Right atrium auricular region (tissue), 2 donors: ENCODE data around the gene ITSN1. TPM values are rescaled to one million over a fixed set of nuclear protein-coding genes. Genes with fewer than 3 reads are reported as not detected.

Source experiments
- DNase-seq: peaks from one replicate; pipeline ENCODE4 v3.0.0-alpha.2; 2019; ENCODE audit warnings: low spot score
- H3K27ac ChIP-seq, 2 donors: fragments of 200-600 bp; sonication (generic); 1 replicate in 1 of 2; 2 replicates in 1 of 2; pipeline ENCODE4 v1.5.1; 2016 to 2019
- H3K27me3 ChIP-seq, 2 donors: fragments of 200-600 bp; sonication (generic); one replicate each; pipeline versions ENCODE4 v1.5.1 to v1.6.0; 2017 to 2019
- H3K36me3 ChIP-seq: fragments of 200-600 bp; sonication (generic); one replicate; pipeline ENCODE4 v1.5.1; 2016
- H3K4me1 ChIP-seq, 2 donors: fragments of 200-600 bp; sonication (generic); one replicate each; pipeline versions ENCODE4 v1.5.1 to v1.6.0; 2017 to 2019
- H3K4me3 ChIP-seq, 2 donors: fragments of 200-600 bp; sonication (generic); 1 replicate in 1 of 2; 2 replicates in 1 of 2; pipeline ENCODE4 v1.5.1; 2017 to 2019; ENCODE audit warnings: mild to moderate bottlenecking in 1 of 2, moderate library complexity in 1 of 2
- H3K9me3 ChIP-seq, 2 donors: fragments of 200-600 bp; sonication (generic); one replicate each; pipeline ENCODE4 v1.5.1; 2019
- CTCF ChIP-seq, 2 donors: fragments of 200-600 bp; sonication (generic); IDR thresholded peaks; one replicate each; pipeline ENCODE4 v1.5.1; 2019; ENCODE audit warnings: antibody characterized with exemption in 2 of 2
- total RNA-seq, 2 donors: library from RNA; depleted of rRNA; stranded (reverse); fragments of >200 nt; gene quantifications; one replicate each; pipeline ENCODE4 v1.1.0, GENCODE V29; 2016

Gene ITSN1
- total RNA-seq, 2 donors from 2014 or later = 49.9 to 54.9 TPM

- Histone ChIP-seq H3K4me1 (peaks cover 0 to 23% of the 10 kb centered on the region in 2 donors), H3K4me3 (no peak overlapping the region), H3K36me3 (peaks cover 26% of the 10 kb centered on the region), H3K9me3 (no peaks in the 10 kb centered on the region), H3K27me3 (no peaks in the 10 kb centered on the region), H3K27ac (peak overlapping the region; percentile 59 to 66)
- TF ChIP-seq CTCF (IDR thresholded peaks at IDR 0.05) = no peak
- DNase-seq = no peak
Observed at GRCh38 chr21:33811167-33812010, 169.1 kb downstream of the ITSN1 start.

- Histone ChIP-seq H3K4me3 (no peak overlapping the region), H3K27ac (no peak overlapping the region), H3K9me3 (no peaks in the 10 kb centered on the region), H3K27me3 (no peaks in the 10 kb centered on the region), H3K4me1 (peaks cover 0 to 31% of the 10 kb centered on the region in 2 donors), H3K36me3 (peaks cover 33% of the 10 kb centered on the region)
- DNase-seq = no peak
- TF ChIP-seq CTCF (IDR thresholded peaks at IDR 0.05) = no peak
Observed at GRCh38 chr21:33813832-33814365, 171.6 kb downstream of the ITSN1 start.

DNA sequence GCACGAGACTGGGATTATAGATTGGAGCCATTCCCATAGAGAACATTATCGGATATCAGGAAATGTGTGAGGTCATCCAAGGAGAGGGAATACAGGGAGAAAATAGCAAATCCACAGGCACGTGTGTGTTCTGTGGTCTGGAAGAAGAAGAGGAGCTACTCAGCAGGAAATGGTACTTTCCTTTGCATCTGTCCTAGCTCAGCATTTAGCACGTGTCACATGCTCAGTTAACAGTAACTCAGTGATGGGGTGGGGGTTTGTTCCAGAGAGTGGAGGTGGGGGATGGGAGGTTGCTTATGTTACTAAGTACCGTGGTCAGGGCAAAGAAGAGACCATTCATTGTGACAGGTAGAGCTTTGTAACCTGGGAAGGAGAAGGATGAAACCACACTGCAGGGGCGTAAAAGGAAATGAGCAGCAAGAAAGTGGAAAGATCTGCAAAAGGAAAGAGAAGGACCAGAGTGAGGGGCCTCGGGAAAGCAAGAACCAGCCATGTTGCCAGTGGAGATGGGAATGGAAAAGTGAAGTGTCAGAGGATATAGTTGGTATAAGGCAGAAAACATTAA lies 172.9 kb downstream of the ITSN1 start:
- no peaks in the 10 kb centered on the region for H3K9me3 ChIP-seq
- DNase-seq = no peak
- H3K4me3 ChIP-seq = no peak overlapping the region
- no peaks in the 10 kb centered on the region for H3K27me3 ChIP-seq
- H3K36me3 ChIP-seq = peaks cover 39% of the 10 kb centered on the region
- H3K4me1 ChIP-seq = peaks cover 0 to 31% of the 10 kb centered on the region in 2 donors
- no peak for TF ChIP-seq CTCF (IDR thresholded peaks at IDR 0.05)
- no peak overlapping the region for H3K27ac ChIP-seq

GRCh38 chr21:33816174-33816573 lies 173.9 kb downstream of the ITSN1 start:
- DNase-seq = no peak
- H3K27ac ChIP-seq = no peak overlapping the region
- no peaks in the 10 kb centered on the region for H3K9me3 ChIP-seq
- H3K36me3 ChIP-seq = peaks cover 39% of the 10 kb centered on the region
- H3K4me3 ChIP-seq = no peak overlapping the region
- peaks cover 0 to 23% of the 10 kb centered on the region in 2 donors for H3K4me1 ChIP-seq
- H3K27me3 ChIP-seq = no peaks in the 10 kb centered on the region
- TF ChIP-seq CTCF (IDR thresholded peaks at IDR 0.05) = no peak

DNA sequence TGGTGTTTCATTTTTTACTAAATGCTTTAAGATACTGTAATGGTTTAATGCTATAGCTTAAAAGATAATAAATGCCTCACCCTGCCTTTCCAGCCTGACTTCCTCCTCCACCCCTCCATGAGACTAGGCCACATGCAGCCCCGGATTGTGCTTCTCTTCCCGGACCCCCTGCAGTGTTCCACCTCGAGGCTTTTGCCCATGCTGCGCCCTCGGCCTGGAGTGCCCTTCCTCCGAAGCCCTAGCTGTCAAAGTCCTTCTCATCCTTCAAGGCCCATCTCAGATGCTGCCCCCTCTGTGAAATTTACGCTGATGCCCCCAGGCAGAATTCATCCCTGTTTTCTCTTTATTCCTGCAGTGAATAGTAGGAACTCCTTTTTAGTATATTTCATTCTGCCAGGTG lies 174.8 kb downstream of the ITSN1 start:
- peaks cover 40% of the 10 kb centered on the region for H3K36me3 ChIP-seq
- no peaks in the 10 kb centered on the region for H3K9me3 ChIP-seq
- H3K27me3 ChIP-seq = no peaks in the 10 kb centered on the region
- TF ChIP-seq CTCF (IDR thresholded peaks at IDR 0.05) = no peak
- H3K4me1 ChIP-seq = peaks cover 0 to 14% of the 10 kb centered on the region in 2 donors
- no peak for DNase-seq
- H3K27ac ChIP-seq = no peak overlapping the region
- no peak overlapping the region for H3K4me3 ChIP-seq
